PC-9 (cell line): Measurements from ENCODE around the gene CCDC144A.
"Not testable (repeated sequence)": the region's sequence is repeated elsewhere in the genome, so short reads cannot be mapped to it uniquely, and the experiment has no call there.

Experiments used
- CTCF ChIP-seq: fragments of 200-600 bp; sonication (generic); conservative IDR thresholded peaks from 2 replicates; pipeline ENCODE4 v1.6.1; 2017; ENCODE audit warnings: mixed run types, antibody characterized with exemption, mild to moderate bottlenecking, moderate library complexity
- EZH2 ChIP-seq: fragments of 200-600 bp; sonication (generic); IDR thresholded peaks from 2 replicates; pipeline ENCODE4 v1.8.0; 2017; ENCODE audit warnings: antibody characterized with exemption, low read depth

- not testable (repeated sequence) for TF ChIP-seq CTCF, EZH2
These were observed 82.5 kb downstream of the CCDC144A start for GRCh38 chr17:16772394-16773145.
